SK-N-SH (cell line): Measurements from ENCODE around the gene SLC25A42.

Source experiments
- CTCF ChIP-seq: fragments of 200-600 bp; sonication (generic); IDR thresholded peaks from 2 replicates; pipeline ENCODE4 v1.6.1; 2017; ENCODE audit warnings: antibody characterized with exemption, mild to moderate bottlenecking, moderate library complexity
- POLR2AphosphoS5 ChIP-seq: IDR thresholded peaks from 2 replicates; pipeline ENCODE4 v1.6.1; 2012; ENCODE audit warnings: low read depth, low read length
- RAD21 ChIP-seq: IDR thresholded peaks from 2 replicates; pipeline ENCODE4 v1.6.1; 2012; ENCODE audit warnings: mild to moderate bottlenecking, low read length
- SMC3 ChIP-seq: IDR thresholded peaks from 2 replicates; pipeline ENCODE4 v1.6.1; 2012; ENCODE audit warnings: low read depth, low read length, improper control_type of control experiment
- USF1 ChIP-seq: IDR thresholded peaks from 2 replicates; pipeline ENCODE4 v1.4.0; 2012; ENCODE audit warnings: low read depth, borderline replicate concordance

GRCh38 chr19:19057720-19058119, 6.1 kb upstream of the SLC25A42 start:
- TF ChIP-seq CTCF = no peak
- TF ChIP-seq USF1 = no peak
- no peak for TF ChIP-seq RAD21
- TF ChIP-seq SMC3 = no peak
- no peak for TF ChIP-seq POLR2AphosphoS5
